22Rv1 (cell line): ENCODE data around the gene MCOLN2.

Source experiments
- ZFX ChIP-seq: fragments of 450-650 bp; IDR thresholded peaks from 2 replicates; pipeline ENCODE4 v1.6.1; 2017; ENCODE audit warnings: antibody characterized with exemption, borderline replicate concordance
- TF ChIP-seq, protein P1 (sequence below): fragments of 450-650 bp; IDR thresholded peaks from 2 replicates; pipeline ENCODE4 v1.5.1; 2017; ENCODE audit warnings: mild to moderate bottlenecking

DNA sequence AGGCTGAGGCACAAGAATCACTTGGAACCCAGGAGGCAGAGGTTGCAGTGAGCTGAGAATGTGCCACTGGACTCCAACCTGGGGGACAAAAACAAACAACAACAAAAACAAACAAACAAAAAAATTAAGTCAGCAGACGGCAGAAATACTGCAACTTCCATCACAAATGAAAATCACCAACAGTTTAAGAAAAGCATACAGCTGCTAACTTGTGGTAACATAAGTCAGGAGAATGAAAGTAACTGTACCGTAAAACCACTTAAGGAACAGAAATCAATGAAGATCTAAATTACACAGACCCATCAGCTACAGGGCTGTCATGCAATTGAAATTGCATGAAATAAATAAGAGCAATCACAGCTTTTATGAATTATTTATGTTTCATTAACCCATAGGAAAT is 25.0 kb downstream of the MCOLN2 start:
- TF ChIP-seq, protein P1, sequence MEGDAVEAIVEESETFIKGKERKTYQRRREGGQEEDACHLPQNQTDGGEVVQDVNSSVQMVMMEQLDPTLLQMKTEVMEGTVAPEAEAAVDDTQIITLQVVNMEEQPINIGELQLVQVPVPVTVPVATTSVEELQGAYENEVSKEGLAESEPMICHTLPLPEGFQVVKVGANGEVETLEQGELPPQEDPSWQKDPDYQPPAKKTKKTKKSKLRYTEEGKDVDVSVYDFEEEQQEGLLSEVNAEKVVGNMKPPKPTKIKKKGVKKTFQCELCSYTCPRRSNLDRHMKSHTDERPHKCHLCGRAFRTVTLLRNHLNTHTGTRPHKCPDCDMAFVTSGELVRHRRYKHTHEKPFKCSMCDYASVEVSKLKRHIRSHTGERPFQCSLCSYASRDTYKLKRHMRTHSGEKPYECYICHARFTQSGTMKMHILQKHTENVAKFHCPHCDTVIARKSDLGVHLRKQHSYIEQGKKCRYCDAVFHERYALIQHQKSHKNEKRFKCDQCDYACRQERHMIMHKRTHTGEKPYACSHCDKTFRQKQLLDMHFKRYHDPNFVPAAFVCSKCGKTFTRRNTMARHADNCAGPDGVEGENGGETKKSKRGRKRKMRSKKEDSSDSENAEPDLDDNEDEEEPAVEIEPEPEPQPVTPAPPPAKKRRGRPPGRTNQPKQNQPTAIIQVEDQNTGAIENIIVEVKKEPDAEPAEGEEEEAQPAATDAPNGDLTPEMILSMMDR = no peak
- TF ChIP-seq ZFX = no peak
